ENCODE measurements around the gene DNM1L.

Gene DNM1L

GRCh38 chr12:32773691-32774090 lies 94.6 kb downstream of the DNM1L start:
- H3K27me3 ChIP-seq (ENCODE audit: insufficient read depth, poor library complexity, severe bottlenecking) = peaks cover 9% of the 10 kb centered on the region
- no peak overlapping the region for H3K27ac ChIP-seq (replicated peaks)
- DNase-seq (ENCODE audit: low read depth in 1 of 2, low spot score in 1 of 2) = no peak
- H3K4me3 ChIP-seq (replicated peaks; ENCODE audit: insufficient read depth, low read length) = no peak overlapping the region
- TF ChIP-seq CTCF (IDR thresholded peaks at IDR 0.05; ENCODE audit: insufficient read depth, low read length) (no peak), POLR2AphosphoS5 (IDR thresholded peaks at IDR 0.05; ENCODE audit: low read depth) (no peak), REST (IDR thresholded peaks at IDR 0.05; ENCODE audit: insufficient replicate concordance, low read depth) (no peak), SPI1 (IDR thresholded peaks at IDR 0.05; ENCODE audit: borderline replicate concordance, low read depth) (no peak), GABPA (IDR thresholded peaks at IDR 0.05; ENCODE audit: low read depth) (no peak)

GRCh38 chr12:32776258-32776657 lies 97.2 kb downstream of the DNM1L start:
- no peak for DNase-seq (ENCODE audit: low read depth in 1 of 2, low spot score in 1 of 2)
- no peak overlapping the region for H3K27ac ChIP-seq (replicated peaks)
- TF ChIP-seq POLR2AphosphoS5 (IDR thresholded peaks at IDR 0.05; ENCODE audit: low read depth) = no peak
- TF ChIP-seq CTCF (IDR thresholded peaks at IDR 0.05; ENCODE audit: insufficient read depth, low read length) = no peak
- TF ChIP-seq REST (IDR thresholded peaks at IDR 0.05; ENCODE audit: insufficient replicate concordance, low read depth) = no peak
- no peak for TF ChIP-seq GABPA (IDR thresholded peaks at IDR 0.05; ENCODE audit: low read depth)
- no peak for TF ChIP-seq SPI1 (IDR thresholded peaks at IDR 0.05; ENCODE audit: borderline replicate concordance, low read depth)
- H3K4me3 ChIP-seq (replicated peaks; ENCODE audit: insufficient read depth, low read length) = no peak overlapping the region
- H3K27me3 ChIP-seq (ENCODE audit: insufficient read depth, poor library complexity, severe bottlenecking) = peaks cover 6% of the 10 kb centered on the region

GRCh38 chr12:32777159-32777558 lies 98.1 kb downstream of the DNM1L start:
- no peak overlapping the region for H3K4me3 ChIP-seq (replicated peaks; ENCODE audit: insufficient read depth, low read length)
- H3K27ac ChIP-seq (replicated peaks) = no peak overlapping the region
- H3K27me3 ChIP-seq (ENCODE audit: insufficient read depth, poor library complexity, severe bottlenecking) = peaks cover 6% of the 10 kb centered on the region
- no peak for TF ChIP-seq GABPA (IDR thresholded peaks at IDR 0.05; ENCODE audit: low read depth)
- no peak for TF ChIP-seq CTCF (IDR thresholded peaks at IDR 0.05; ENCODE audit: insufficient read depth, low read length)
- no peak for TF ChIP-seq SPI1 (IDR thresholded peaks at IDR 0.05; ENCODE audit: borderline replicate concordance, low read depth)
- TF ChIP-seq POLR2AphosphoS5 (IDR thresholded peaks at IDR 0.05; ENCODE audit: low read depth) = no peak
- no peak for TF ChIP-seq REST (IDR thresholded peaks at IDR 0.05; ENCODE audit: insufficient replicate concordance, low read depth)
- no peak for DNase-seq (ENCODE audit: low read depth in 1 of 2, low spot score in 1 of 2)
